ENCODE measurements around the gene C1orf216.

GRCh38 chr1:35745124-35745730 lies 26.5 kb upstream of the C1orf216 start:
- TF ChIP-seq CTCF (IDR thresholded peaks at IDR 0.05) = no peak
- no peak for TF ChIP-seq POLR2A (IDR thresholded peaks at IDR 0.05)
- no peak for TF ChIP-seq EP300 (IDR thresholded peaks at IDR 0.05)
